Upper lobe of right lung (tissue), 1 donor: ENCODE measurements around the gene DNAJC27. TPM values are rescaled to one million over a fixed set of nuclear protein-coding genes. Genes with fewer than 3 reads are reported as not detected.

Experiments
- ATAC-seq: fragments of 200-7000 bp; cut with Tn5 transposase; one replicate; pipeline ENCODE4 v1.9.1; 2020; ENCODE audit warnings: mild to moderate bottlenecking, moderate library complexity
- DNase-seq: peaks from one replicate; pipeline ENCODE4 v3.0.0-alpha.2; 2020
- H3K27ac ChIP-seq: fragments of 200-600 bp; one replicate; pipeline ENCODE4 v1.8.0; 2022
- H3K27me3 ChIP-seq: fragments of 200-600 bp; one replicate; pipeline ENCODE4 v1.8.0; 2022; ENCODE audit warnings: mild to moderate bottlenecking
- H3K36me3 ChIP-seq: fragments of 200-600 bp; one replicate; pipeline ENCODE4 v1.8.0; 2022
- H3K4me1 ChIP-seq: fragments of 200-600 bp; one replicate; pipeline ENCODE4 v1.8.0; 2022
- H3K4me3 ChIP-seq: fragments of 200-600 bp; one replicate; pipeline ENCODE4 v1.8.0; 2022; ENCODE audit warnings: mild to moderate bottlenecking
- H3K9me3 ChIP-seq: fragments of 200-600 bp; one replicate; pipeline ENCODE4 v1.8.0; 2022
- intact Hi-C: fragments of 100-400 bp; cut with DNase I; formaldehyde crosslinking; loops from one replicate; pipeline ENCODE4 v1.11.0; 2022
- total RNA-seq: library from RNA; stranded (reverse); fragmentation: NEBNext Ultra II Directional; extraction: Animal tissue kit (Norgen Biotek cat#: 25700); gene quantifications from one replicate; pipeline ENCODE4 v1.2.1, GENCODE V29; 2021
- TF ChIP-seq, protein P1 (sequence below): fragments of 200-600 bp; IDR thresholded peaks from one replicate; pipeline ENCODE4 v1.8.0; 2022; ENCODE audit warnings: antibody characterized with exemption
- donor health status: DM: no; HTN: yes; CAD: no; lungs with severe emphysema.

Gene DNAJC27
- total RNA-seq, 1 donor from 2014 or later = 7.5 TPM

DNA sequence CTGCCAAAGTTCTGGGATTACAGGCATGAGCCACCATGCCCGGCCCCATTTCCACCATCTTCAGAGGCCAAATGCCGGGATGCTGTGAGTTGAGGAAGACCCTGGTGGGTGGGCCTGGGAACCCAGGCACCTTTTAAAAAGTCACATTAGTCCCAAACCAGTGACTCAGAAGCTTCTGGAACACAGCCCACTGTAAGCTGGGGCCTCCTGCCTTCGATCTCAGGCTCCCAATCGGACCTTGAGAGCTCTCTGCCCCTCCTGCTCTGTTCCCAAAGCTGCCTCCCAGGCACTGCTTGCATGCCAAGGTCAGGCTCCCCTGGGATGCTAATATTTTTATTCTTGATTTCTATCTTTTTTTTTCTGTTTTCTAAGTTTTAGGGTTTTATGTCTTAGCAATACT is 56.0 kb downstream of the DNAJC27 start:
- Histone ChIP-seq H3K4me3 (peak overlapping the region; percentile 8), H3K36me3 (no peaks in the 10 kb centered on the region), H3K4me1 (peaks cover 6% of the 10 kb centered on the region), H3K27ac (no peak overlapping the region), H3K27me3 (no peaks in the 10 kb centered on the region), H3K9me3 (no peaks in the 10 kb centered on the region)
- intact Hi-C loops = no loop called here
- ATAC-seq = no peak
- DNase-seq = no peak
- TF ChIP-seq, protein P1, sequence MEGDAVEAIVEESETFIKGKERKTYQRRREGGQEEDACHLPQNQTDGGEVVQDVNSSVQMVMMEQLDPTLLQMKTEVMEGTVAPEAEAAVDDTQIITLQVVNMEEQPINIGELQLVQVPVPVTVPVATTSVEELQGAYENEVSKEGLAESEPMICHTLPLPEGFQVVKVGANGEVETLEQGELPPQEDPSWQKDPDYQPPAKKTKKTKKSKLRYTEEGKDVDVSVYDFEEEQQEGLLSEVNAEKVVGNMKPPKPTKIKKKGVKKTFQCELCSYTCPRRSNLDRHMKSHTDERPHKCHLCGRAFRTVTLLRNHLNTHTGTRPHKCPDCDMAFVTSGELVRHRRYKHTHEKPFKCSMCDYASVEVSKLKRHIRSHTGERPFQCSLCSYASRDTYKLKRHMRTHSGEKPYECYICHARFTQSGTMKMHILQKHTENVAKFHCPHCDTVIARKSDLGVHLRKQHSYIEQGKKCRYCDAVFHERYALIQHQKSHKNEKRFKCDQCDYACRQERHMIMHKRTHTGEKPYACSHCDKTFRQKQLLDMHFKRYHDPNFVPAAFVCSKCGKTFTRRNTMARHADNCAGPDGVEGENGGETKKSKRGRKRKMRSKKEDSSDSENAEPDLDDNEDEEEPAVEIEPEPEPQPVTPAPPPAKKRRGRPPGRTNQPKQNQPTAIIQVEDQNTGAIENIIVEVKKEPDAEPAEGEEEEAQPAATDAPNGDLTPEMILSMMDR = no peak

DNA sequence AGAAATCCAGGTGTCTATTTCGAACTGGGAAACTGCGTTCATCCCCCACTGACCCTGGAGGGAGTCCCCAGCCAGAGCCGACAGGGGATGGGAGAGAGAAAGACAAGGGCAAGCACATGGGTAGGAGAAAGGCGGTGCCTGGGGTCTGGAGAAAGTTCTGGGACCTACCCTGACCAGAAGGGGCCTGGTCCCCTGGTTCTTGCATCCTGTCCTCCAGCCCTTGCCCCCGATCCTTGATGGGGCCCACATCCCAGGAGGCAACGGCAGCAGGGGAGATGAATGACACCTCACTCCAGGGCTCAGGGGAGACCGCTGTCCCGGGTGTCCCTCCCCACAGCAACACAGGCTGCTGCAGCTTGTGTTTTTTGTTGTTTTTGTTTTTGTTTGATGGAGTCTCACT is 56.6 kb downstream of the DNAJC27 start:
- Histone ChIP-seq H3K27me3 (no peaks in the 10 kb centered on the region), H3K4me3 (peak overlapping the region; percentile 8), H3K36me3 (no peaks in the 10 kb centered on the region), H3K4me1 (peaks cover 6% of the 10 kb centered on the region), H3K27ac (no peak overlapping the region), H3K9me3 (no peaks in the 10 kb centered on the region)
- TF ChIP-seq, protein P1 = no peak
- intact Hi-C loops = no loop called here
- DNase-seq (no peak), ATAC-seq (no peak)

DNA sequence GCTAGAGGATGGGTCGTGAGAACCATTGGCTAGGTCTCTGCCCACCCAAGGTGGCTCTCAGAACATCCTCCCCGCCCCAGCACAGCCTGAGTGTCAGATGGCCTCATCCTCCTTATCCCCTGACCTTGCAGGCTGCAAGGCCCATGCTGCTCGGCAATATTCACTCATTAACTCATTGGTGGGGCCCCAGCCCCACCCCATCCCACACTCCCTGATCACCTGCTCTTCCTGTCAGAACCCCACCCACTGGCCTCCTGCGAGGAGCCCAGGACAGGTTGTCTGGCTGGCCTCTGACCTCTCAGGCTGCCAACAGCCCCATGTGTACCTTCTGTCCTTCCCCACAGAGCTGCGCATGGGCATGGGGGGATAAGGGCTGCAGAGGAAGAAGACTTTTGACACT is 57.0 kb downstream of the DNAJC27 start:
- Histone ChIP-seq H3K4me3 (no peak overlapping the region), H3K27me3 (no peaks in the 10 kb centered on the region), H3K27ac (no peak overlapping the region), H3K4me1 (peaks cover 6% of the 10 kb centered on the region), H3K9me3 (no peaks in the 10 kb centered on the region), H3K36me3 (no peaks in the 10 kb centered on the region)
- TF ChIP-seq, protein P1 = no peak
- DNase-seq (no peak), ATAC-seq (no peak)
- intact Hi-C loops = no loop called here

DNA sequence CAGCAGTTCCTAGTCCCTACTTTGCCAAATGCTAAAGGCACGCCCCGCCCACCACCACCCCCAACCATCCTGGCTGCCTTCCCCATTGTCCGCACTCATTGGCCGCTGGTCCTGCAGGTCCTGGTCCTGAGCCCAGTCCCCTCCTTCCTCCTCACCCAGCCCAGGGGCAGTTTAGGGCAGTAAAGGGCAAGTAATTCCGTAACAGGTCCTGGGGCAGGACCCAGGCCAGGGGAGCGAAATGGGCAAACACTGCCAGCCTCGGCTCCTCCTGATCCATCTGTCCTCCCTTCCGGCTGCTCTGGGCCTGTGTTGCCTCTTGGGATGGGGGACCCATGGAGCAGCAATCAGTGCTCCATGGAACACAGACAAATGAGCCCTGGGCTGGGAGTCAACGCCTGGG is 57.8 kb downstream of the DNAJC27 start:
- Histone ChIP-seq H3K36me3 (no peaks in the 10 kb centered on the region), H3K4me3 (no peak overlapping the region), H3K27me3 (no peaks in the 10 kb centered on the region), H3K9me3 (no peaks in the 10 kb centered on the region), H3K4me1 (peaks cover 3% of the 10 kb centered on the region), H3K27ac (no peak overlapping the region)
- intact Hi-C loops = no loop called here
- ATAC-seq (no peak), DNase-seq (no peak)
- TF ChIP-seq, protein P1 = no peak

DNA sequence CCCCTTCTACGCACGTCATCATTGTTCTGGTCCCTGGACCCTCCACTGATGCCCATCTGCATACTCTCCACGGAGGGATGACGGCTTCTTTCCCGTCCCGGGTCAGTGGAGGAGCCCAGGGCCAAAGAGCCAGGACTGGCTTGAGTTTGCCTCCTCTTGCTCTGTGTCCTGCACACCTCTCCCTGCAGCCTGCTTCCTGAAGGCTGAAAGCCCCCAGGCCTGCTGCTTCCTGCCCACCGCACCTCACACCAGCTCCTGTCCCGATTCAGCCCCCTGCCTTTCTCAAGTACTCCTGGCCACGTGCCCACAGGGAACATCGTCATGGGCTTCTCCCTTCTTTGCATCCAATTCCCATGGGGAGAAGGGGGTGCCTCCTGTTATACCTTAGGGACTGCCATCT is 58.8 kb downstream of the DNAJC27 start:
- H3K27ac ChIP-seq = no peak overlapping the region
- no peaks in the 10 kb centered on the region for H3K27me3 ChIP-seq
- ATAC-seq (no peak), DNase-seq (no peak)
- H3K9me3 ChIP-seq = no peaks in the 10 kb centered on the region
- TF ChIP-seq, protein P1 = no peak
- intact Hi-C loops = no loop called here
- H3K4me3 ChIP-seq = no peak overlapping the region
- no peaks in the 10 kb centered on the region for H3K4me1 ChIP-seq
- no peaks in the 10 kb centered on the region for H3K36me3 ChIP-seq

DNA sequence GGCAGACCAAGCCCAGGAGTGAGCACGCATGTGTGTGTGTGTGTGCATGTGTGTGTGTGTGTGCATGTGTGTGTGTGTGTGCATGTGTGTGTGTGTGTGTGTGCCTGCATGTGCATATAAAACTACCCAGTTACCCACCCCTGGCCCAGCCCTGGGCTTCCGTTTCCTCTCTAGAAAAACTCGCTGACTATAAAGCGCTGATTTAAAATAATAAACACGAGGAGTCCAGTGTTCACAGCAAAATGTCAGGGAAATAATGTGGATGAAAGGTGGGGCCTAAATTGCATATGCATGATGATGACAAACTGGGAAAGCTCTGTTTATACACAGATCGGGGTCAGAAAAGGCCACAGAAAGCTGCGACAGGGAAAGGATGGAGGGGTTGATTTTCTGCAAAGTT is 59.2 kb downstream of the DNAJC27 start:
- Histone ChIP-seq H3K9me3 (no peaks in the 10 kb centered on the region), H3K27me3 (no peaks in the 10 kb centered on the region), H3K36me3 (no peaks in the 10 kb centered on the region), H3K27ac (no peak overlapping the region), H3K4me1 (no peaks in the 10 kb centered on the region), H3K4me3 (no peak overlapping the region)
- ATAC-seq (no peak), DNase-seq (no peak)
- TF ChIP-seq, protein P1 = no peak
- intact Hi-C loops = no loop called here
